Measurements from ENCODE around the gene SPG7.
"Not testable (repeated sequence)": the region's sequence is repeated elsewhere in the genome, so short reads cannot be mapped to it uniquely, and the experiment has no call there.

The SPG7 gene

DNA sequence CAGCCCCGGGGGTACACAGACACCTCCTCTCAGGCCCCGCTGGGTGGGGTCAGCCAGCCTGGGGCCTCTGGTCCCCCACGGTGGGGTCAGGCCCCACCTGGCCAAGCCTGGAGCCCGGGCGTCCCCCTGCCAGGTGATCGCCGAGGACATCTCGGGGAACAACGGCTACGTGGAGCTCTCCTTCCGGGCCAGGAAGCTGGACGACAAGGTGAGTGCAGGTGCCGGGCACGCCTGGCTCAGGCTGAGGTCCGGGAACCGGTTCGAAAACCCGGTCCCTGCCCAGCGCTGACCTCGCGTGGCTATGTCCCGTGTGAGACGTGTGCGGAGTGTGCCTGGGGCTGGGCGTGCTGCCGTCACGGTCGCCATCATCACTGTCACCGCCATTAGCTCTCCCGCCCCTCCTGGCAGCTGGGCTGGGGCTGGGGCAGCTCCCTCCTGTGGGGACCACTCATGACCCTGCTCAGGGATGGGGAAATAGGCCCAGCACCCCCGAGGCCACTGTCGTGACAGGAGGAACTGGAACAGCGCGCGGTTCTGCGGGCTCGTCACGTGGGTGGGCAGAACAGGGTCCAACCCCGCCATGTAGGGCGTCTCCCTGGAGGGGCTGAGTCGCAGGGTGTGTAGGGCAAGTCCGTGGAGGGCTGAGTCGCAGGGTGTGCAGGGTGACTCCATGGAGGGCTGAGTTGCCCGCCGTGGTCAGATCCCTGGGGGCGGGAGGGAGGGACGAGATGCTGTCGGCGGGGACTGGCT, 75.9 kb downstream of the SPG7 start:
- DNase-seq (ENCODE audit: low read depth): no peak
- TF ChIP-seq, protein P1, sequence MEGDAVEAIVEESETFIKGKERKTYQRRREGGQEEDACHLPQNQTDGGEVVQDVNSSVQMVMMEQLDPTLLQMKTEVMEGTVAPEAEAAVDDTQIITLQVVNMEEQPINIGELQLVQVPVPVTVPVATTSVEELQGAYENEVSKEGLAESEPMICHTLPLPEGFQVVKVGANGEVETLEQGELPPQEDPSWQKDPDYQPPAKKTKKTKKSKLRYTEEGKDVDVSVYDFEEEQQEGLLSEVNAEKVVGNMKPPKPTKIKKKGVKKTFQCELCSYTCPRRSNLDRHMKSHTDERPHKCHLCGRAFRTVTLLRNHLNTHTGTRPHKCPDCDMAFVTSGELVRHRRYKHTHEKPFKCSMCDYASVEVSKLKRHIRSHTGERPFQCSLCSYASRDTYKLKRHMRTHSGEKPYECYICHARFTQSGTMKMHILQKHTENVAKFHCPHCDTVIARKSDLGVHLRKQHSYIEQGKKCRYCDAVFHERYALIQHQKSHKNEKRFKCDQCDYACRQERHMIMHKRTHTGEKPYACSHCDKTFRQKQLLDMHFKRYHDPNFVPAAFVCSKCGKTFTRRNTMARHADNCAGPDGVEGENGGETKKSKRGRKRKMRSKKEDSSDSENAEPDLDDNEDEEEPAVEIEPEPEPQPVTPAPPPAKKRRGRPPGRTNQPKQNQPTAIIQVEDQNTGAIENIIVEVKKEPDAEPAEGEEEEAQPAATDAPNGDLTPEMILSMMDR (IDR thresholded peaks at IDR 0.05; ENCODE audit: insufficient read depth, low read depth, low read length, missing control alignments): no peak
- no peak overlapping the region for H3K4me3 ChIP-seq (ENCODE audit: low read length)

DNA sequence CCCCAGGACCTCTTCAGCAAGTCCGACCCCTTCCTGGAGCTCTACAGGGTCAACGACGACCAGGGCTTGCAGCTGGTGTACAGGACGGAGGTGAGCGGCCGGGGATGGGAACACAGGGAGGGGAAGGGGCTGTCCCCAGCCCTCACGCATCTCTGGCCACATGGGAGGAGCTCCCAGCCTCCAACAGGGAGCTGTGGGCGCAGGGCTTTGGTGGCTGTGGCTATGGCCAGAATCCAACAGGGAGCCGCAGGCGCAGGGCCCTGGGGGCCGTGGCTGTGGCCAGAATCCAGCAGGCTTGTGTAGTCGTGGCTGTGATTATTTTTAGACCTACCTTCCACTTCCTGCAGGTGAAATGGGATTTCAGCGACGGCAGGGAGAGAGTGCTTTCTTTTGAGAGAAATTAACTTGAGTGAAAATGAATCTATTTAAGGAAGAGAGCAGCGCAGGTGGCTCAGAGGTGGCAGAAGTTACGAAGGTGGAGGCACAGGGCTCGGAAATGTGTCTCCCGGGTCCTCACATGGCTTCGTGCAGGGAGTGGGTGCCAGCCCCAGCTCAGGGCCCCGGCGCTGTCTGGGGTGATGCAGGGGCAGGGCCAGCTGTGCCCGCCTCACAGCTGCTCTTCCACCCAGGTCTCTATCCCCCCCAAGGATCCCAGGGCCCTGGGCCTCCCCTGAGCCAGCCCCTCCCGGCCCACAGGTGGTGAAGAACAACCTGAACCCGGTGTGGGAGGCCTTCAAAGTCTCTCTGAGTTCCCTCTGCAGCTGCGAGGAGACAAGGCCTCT, 76.8 kb downstream of the SPG7 start:
- no peak overlapping the region for H3K4me3 ChIP-seq (ENCODE audit: low read length)
- no peak for DNase-seq (ENCODE audit: low read depth)
- TF ChIP-seq, protein P1 (IDR thresholded peaks at IDR 0.05; ENCODE audit: insufficient read depth, low read depth, low read length, missing control alignments): no peak

DNA sequence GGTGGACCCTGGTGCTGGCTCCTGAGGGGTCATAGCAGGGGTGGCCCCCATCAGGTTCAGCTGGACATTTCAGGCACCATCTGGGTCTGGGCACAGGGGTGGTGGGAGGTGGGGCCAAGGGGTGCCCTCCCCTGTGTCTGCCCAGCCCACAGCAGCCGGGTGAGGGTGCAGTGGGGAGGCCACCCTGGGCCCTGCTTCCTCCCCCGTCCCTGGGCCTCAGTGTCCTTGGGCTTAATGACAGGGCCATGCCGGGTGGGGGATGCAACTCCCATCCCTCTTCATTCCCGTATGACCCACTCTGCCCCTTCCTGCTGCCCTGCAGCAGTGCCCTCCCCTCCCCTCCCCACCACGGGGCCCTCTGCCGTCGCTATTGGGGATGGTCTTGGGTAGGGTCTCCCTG, 78.0 kb downstream of the SPG7 start:
- TF ChIP-seq, protein P1 (IDR thresholded peaks at IDR 0.05; ENCODE audit: insufficient read depth, low read depth, low read length, missing control alignments): no peak
- no peak for DNase-seq (ENCODE audit: low read depth)

DNA sequence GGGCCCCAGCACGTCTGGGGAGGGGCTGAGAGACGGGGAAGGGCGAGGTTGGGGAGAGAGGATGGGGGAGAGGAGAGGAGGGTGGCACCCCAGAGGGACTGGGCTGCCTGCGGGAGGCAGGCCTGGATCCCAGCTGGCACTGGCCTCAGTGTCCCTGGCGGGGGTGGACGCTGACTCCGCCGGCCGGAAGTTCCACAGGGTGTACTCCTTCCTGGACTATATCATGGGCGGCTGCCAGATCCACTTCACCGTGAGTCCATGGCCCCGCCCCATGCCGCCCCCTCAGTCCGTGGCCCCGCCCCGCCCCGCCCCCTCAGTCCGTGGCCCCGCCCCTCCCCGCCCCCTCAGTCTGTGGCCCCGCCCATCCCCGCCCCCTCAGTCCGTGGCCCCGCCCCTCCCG, 78.7 kb downstream of the SPG7 start:
- DNase-seq (ENCODE audit: low read depth): peak; percentile 24
- TF ChIP-seq, protein P1 (IDR thresholded peaks at IDR 0.05; ENCODE audit: insufficient read depth, low read depth, low read length, missing control alignments): no peak

More for the DNA sequence above, 78.0 kb downstream of the SPG7 start:
- no peak overlapping the region for H3K4me3 ChIP-seq (ENCODE audit: low read length)

DNA sequence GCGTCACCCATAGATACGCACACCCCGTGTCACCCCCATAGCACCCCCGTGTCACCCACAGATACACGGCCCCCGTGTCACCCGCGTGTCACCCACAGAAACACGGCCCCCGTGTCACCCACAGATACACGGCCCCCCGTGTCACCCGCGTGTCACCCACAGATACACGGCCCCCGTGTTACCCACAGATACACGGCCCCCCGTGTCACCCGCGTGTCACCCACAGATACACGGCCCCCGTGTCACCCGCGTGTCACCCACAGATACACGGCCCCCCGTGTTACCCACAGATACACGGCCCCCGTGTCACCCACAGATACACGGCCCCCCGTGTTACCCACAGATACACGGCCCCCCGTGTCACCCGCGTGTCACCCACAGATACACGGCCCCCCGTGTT, 79.5 kb downstream of the SPG7 start:
- not testable (repeated sequence) for H3K4me3 ChIP-seq (ENCODE audit: low read length); DNase-seq (ENCODE audit: low read depth)

More for the DNA sequence above, 78.7 kb downstream of the SPG7 start:
- H3K4me3 ChIP-seq (ENCODE audit: low read length): no peak overlapping the region

DNA sequence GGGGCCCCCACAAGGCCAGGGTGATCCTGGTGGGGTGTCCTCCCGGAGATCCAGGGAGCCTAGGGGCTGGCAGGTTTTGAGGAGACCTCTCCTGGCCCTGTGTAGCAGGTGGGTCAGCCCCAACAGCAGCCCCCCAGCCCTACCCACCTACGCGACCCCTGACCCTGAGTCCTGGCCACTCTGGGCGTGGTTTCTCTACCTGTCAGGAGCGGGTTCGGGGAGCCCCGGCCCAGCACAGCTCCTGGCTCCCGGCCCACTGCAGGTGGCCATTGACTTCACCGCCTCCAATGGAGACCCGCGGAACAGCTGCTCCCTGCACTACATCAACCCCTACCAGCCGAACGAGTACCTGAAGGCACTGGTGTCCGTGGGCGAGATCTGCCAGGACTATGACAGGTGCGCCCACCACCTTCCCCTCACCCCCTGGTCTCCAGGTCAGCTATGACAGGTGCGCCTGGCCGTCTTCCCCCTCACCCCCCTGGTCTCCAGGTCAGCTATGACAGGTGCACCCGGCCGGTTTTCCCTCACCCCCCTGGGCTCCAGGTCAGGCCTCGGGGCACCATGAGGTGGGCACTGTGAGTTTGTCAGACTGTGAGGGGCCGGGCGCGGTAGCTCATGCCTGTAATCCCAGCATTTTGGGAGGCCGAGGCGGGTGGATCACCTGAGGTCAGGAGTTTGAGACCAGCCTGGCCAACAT, 80.4 kb downstream of the SPG7 start:
- no peak overlapping the region for H3K4me3 ChIP-seq (ENCODE audit: low read length)
- no peak for DNase-seq (ENCODE audit: low read depth)
- TF ChIP-seq, protein P1 (IDR thresholded peaks at IDR 0.05; ENCODE audit: insufficient read depth, low read depth, low read length, missing control alignments): no peak
